RWPE2 (cell line): ENCODE results near the gene LBH.

ENCODE experiments used
- ATAC-seq: fragments of 200-7000 bp; cut with Tn5 transposase; 3 replicates; pipeline ENCODE4 v1.9.1; 2021; ENCODE audit warnings: low read depth
- DNase-seq: peaks from one replicate; pipeline ENCODE4 v3.0.0-alpha.2; 2020; ENCODE audit warnings: low spot score
- H3K27ac ChIP-seq: fragments of 450-650 bp; 2 replicates; pipeline ENCODE4 v1.5.1; 2017; ENCODE audit warnings: mild to moderate bottlenecking; ENCODE audit not compliant: poor library complexity, severe bottlenecking
- H3K27me3 ChIP-seq: fragments of 250-450 bp; sonication (Bioruptor Pico); 2 replicates; pipeline ENCODE4 v1.5.1; 2021; ENCODE audit warnings: mild to moderate bottlenecking, moderate library complexity; ENCODE audit not compliant: insufficient read depth, poor library complexity, severe bottlenecking
- H3K36me3 ChIP-seq: fragments of 250-450 bp; sonication (Bioruptor Pico); 2 replicates; pipeline ENCODE4 v1.5.1; 2020; ENCODE audit warnings: low read depth, mild to moderate bottlenecking, moderate library complexity
- H3K4me1 ChIP-seq: fragments of 250-450 bp; sonication (Bioruptor Pico); 2 replicates; pipeline ENCODE4 v1.5.1; 2021; ENCODE audit warnings: mild to moderate bottlenecking, moderate library complexity; ENCODE audit not compliant: insufficient read depth, poor library complexity, severe bottlenecking
- H3K4me3 ChIP-seq: fragments of 250-450 bp; sonication (Bioruptor Pico); 2 replicates; pipeline ENCODE4 v1.5.1; 2021; ENCODE audit warnings: mild to moderate bottlenecking, moderate library complexity; ENCODE audit not compliant: severe bottlenecking
- H3K9me3 ChIP-seq: fragments of 250-450 bp; sonication (Bioruptor Pico); 2 replicates; pipeline ENCODE4 v1.5.1; 2021; ENCODE audit warnings: mild to moderate bottlenecking, moderate library complexity; ENCODE audit not compliant: severe bottlenecking
- CTCF ChIP-seq: fragments of 450-650 bp; IDR thresholded peaks from one replicate; pipeline ENCODE4 v1.5.1; 2017; ENCODE audit warnings: mild to moderate bottlenecking, moderate library complexity; ENCODE audit not compliant: poor library complexity, severe bottlenecking

LBH gene

GRCh38 chr2:30288561-30288960 lies 57.2 kb downstream of the LBH start:
- H3K4me1 ChIP-seq, result no peaks in the 10 kb centered on the region
- no peaks in the 10 kb centered on the region for H3K27me3 ChIP-seq
- H3K27ac ChIP-seq, result no peak overlapping the region
- ATAC-seq, result no peak
- no peaks in the 10 kb centered on the region for H3K36me3 ChIP-seq
- H3K4me3 ChIP-seq, result no peak overlapping the region
- DNase-seq, result no peak
- H3K9me3 ChIP-seq, result no peaks in the 10 kb centered on the region
- TF ChIP-seq CTCF, result no peak

DNA sequence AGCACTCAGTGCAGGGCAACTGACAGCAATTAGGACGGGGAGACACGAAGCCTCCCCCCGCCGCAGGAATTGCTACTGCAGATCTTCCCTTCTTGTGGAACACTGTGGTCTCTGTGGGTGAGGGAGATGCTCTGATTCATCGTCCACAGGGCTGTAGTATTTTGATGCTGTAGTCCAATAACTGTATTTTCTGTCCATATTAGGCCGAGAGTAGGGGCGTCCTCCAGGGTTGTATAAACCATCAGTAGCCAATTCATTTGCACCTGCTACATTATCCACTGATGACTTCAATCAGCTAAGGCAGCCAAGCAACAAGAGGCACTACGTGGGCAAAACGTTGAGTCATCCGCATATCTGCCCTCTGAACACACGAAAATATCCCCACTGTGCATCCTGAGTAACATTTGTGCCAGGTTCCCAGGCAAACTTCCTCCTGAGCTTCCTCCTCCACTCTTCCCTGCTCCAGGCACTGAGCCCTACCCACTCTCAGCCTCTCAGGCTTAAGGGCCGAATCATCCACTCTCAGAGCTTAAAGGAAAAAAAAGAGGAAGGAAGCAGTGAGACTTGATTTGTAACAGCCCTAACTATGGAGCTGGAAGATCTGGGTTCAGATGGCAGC lies 62.1 kb downstream of the LBH start:
- no peak overlapping the region for H3K27ac ChIP-seq
- no peaks in the 10 kb centered on the region for H3K4me1 ChIP-seq
- H3K36me3 ChIP-seq, result no peaks in the 10 kb centered on the region
- DNase-seq (no peak), ATAC-seq (peak; percentile 82)
- no peak overlapping the region for H3K4me3 ChIP-seq
- H3K27me3 ChIP-seq, result no peaks in the 10 kb centered on the region
- no peak for TF ChIP-seq CTCF
- H3K9me3 ChIP-seq, result no peaks in the 10 kb centered on the region

DNA sequence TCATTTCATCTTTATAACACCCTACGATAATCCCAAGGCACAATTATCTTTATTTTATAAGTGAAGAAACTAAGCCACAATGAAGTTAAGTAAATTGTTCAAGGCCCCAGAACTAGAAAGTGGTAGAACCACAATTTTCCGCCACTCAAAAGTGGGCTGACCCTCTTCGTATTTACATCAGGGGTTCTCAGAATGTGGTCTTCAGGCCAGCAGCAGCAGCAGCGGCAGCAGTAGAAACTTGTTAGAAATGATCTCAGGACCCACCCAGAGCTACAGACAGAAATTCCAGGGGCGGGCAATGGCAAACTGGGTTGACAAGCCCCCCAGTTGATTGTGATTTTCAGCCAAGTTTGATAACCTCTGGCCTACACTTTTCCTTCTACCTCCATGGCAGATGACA lies 62.8 kb downstream of the LBH start:
- H3K4me3 ChIP-seq, result no peak overlapping the region
- no peaks in the 10 kb centered on the region for H3K9me3 ChIP-seq
- DNase-seq (no peak), ATAC-seq (no peak)
- no peaks in the 10 kb centered on the region for H3K36me3 ChIP-seq
- no peaks in the 10 kb centered on the region for H3K4me1 ChIP-seq
- TF ChIP-seq CTCF, result no peak
- no peak overlapping the region for H3K27ac ChIP-seq
- no peaks in the 10 kb centered on the region for H3K27me3 ChIP-seq

GRCh38 chr2:30296496-30296895 lies 65.2 kb downstream of the LBH start:
- Histone ChIP-seq H3K4me1 (no peaks in the 10 kb centered on the region), H3K9me3 (no peaks in the 10 kb centered on the region), H3K27me3 (no peaks in the 10 kb centered on the region), H3K4me3 (no peak overlapping the region), H3K36me3 (no peaks in the 10 kb centered on the region), H3K27ac (no peak overlapping the region)
- DNase-seq, result no peak
- ATAC-seq, result no peak
- no peak for TF ChIP-seq CTCF

DNA sequence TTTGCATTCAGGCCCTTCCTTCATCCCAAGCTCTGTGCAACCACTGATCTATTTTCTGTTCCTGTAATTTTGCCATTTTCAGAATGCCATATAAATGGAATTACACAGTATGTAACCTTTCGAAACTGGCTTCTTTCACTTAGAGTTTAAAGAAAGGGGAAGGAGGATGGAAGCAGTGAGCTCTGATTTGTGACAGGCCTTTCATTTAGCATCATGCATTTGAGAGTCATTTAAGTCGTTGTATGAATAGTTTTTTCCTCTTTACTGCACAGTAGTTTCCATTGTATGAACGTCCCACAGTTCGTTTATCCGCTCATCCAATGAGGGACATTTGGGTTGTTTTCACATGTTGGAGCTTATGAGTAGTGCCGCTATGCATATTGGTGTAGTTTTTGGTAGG lies 67.0 kb downstream of the LBH start:
- Histone ChIP-seq H3K27ac (no peak overlapping the region), H3K27me3 (no peaks in the 10 kb centered on the region), H3K4me3 (no peak overlapping the region), H3K36me3 (no peaks in the 10 kb centered on the region), H3K4me1 (no peaks in the 10 kb centered on the region), H3K9me3 (no peaks in the 10 kb centered on the region)
- DNase-seq, result no peak
- no peak for ATAC-seq
- no peak for TF ChIP-seq CTCF
